Measurements from ENCODE around the gene KRTAP1-5.
"Not testable (repeated sequence)": the region's sequence is repeated elsewhere in the genome, so short reads cannot be mapped to it uniquely, and the experiment has no call there.

DNA sequence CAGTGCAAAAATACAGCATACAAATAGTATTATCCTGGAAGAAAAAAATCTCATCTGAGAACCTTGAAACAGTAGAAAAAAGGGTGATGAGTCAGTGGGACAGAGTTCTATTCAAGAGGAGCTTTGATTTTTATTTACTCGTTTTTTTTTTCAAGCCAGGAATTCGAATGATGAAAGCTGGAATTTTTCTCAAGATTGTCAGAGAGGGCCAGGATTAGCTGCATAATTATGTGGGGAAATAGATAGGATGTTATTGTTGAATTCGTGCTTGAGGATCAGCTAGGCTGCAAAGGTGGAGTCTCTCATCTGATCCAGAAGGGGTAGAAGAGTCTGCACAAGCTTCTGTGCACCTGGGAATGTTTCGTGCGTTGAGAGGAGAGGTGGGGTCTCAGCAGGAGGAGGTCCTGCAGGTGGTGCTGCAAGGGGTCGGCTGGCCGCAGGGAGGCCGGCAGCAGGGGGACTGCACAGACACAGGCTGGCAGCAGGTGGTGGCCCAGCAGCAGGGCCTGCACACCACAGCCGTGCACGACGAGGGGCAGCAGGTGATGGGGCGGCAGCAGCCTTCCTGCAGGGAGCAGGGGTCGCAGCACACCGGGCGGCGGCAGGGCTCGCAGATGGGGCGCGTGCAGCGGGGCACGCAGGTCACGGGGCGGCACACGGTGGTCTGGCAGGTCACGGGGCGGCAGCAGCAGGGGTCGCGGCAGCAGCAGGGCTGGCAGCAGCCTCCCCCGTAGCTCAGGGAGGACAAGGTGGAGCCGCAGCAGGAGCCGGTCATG lies 32.5 kb upstream of the KRTAP1-5 start:
- TF ChIP-seq, protein P1, sequence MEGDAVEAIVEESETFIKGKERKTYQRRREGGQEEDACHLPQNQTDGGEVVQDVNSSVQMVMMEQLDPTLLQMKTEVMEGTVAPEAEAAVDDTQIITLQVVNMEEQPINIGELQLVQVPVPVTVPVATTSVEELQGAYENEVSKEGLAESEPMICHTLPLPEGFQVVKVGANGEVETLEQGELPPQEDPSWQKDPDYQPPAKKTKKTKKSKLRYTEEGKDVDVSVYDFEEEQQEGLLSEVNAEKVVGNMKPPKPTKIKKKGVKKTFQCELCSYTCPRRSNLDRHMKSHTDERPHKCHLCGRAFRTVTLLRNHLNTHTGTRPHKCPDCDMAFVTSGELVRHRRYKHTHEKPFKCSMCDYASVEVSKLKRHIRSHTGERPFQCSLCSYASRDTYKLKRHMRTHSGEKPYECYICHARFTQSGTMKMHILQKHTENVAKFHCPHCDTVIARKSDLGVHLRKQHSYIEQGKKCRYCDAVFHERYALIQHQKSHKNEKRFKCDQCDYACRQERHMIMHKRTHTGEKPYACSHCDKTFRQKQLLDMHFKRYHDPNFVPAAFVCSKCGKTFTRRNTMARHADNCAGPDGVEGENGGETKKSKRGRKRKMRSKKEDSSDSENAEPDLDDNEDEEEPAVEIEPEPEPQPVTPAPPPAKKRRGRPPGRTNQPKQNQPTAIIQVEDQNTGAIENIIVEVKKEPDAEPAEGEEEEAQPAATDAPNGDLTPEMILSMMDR (IDR thresholded peaks at IDR 0.05) = not testable (repeated sequence)
- not testable (repeated sequence) for TF ChIP-seq POLR2A (IDR thresholded peaks at IDR 0.05)

Data from heart left ventricle (tissue), 13 donors.